ENCODE measurements around the gene C22orf39.

The C22orf39 gene

DNA sequence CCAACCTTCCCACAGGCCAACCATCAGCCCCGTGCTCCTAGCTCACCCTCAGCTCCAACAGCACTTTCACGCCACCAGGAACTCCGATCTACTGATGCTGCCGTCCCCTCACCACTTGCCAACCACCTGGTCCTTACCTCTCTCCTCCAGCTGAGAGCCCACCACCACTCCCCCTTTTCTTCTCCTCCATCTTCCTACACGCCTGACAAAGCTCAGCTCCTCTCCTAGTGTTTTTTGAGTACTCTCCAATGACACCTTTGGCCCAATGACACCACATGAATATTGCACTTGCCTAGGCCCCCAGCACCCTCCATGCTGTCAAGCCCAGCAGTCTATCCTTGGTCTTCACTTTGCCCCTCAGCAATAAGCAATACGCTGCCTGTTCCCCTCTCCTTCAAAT, 46.6 kb downstream of the C22orf39 start:
- H3K36me3 ChIP-seq (ENCODE audit: control insufficient read depth in 1 of 2, insufficient read depth in 2 of 2, low read length in 2 of 2), result peaks cover 42 to 76% of the 10 kb centered on the region in 2 donors
- H3K27ac ChIP-seq (ENCODE audit: low read depth, low read length), result no peak overlapping the region
- no peak overlapping the region for H3K9ac ChIP-seq (ENCODE audit: low read depth in 1 of 2, low read length in 2 of 2)
- H3K9me3 ChIP-seq (ENCODE audit: control insufficient read depth in 1 of 2, low read length in 2 of 2), result no peaks in the 10 kb centered on the region
- H3K4me3 ChIP-seq (ENCODE audit: low read depth in 1 of 2, low read length in 2 of 2), result no peak overlapping the region
- no peaks in the 10 kb centered on the region for H3K27me3 ChIP-seq (ENCODE audit: control insufficient read depth in 1 of 2, insufficient read depth in 2 of 2, low read length in 2 of 2)
- no peaks in the 10 kb centered on the region for H3K4me1 ChIP-seq (ENCODE audit: control insufficient read depth in 1 of 2, insufficient read depth in 2 of 2, low read length in 2 of 2)

DNA sequence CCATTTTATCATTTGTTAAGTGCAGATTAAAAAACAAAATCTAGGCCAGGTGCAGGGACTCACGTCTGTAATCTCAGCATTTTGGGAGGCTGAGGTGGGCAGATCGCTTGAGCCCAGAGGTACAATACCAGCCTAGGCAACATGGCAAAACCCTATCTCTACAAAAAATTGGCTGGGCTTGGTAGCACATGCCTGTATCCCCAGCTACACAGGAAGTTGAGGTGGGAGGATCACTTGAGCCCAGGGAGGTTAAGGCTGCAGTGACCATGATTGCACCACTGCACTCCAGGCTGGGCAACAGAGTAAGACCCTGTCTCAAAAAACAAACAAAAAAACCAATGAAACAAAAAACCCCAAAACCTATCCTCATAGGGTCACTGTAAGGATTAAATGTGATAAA, 48.9 kb downstream of the C22orf39 start:
- Histone ChIP-seq H3K4me1 (ENCODE audit: control insufficient read depth in 1 of 2, insufficient read depth in 2 of 2, low read length in 2 of 2) (no peaks in the 10 kb centered on the region), H3K27ac (ENCODE audit: low read depth, low read length) (no peak overlapping the region), H3K9ac (ENCODE audit: low read depth in 1 of 2, low read length in 2 of 2) (no peak overlapping the region), H3K27me3 (ENCODE audit: control insufficient read depth in 1 of 2, insufficient read depth in 2 of 2, low read length in 2 of 2) (no peaks in the 10 kb centered on the region), H3K4me3 (ENCODE audit: low read depth in 1 of 2, low read length in 2 of 2) (no peak overlapping the region), H3K36me3 (ENCODE audit: control insufficient read depth in 1 of 2, insufficient read depth in 2 of 2, low read length in 2 of 2) (peaks cover 37 to 80% of the 10 kb centered on the region in 2 donors), H3K9me3 (ENCODE audit: control insufficient read depth in 1 of 2, low read length in 2 of 2) (no peaks in the 10 kb centered on the region)

DNA sequence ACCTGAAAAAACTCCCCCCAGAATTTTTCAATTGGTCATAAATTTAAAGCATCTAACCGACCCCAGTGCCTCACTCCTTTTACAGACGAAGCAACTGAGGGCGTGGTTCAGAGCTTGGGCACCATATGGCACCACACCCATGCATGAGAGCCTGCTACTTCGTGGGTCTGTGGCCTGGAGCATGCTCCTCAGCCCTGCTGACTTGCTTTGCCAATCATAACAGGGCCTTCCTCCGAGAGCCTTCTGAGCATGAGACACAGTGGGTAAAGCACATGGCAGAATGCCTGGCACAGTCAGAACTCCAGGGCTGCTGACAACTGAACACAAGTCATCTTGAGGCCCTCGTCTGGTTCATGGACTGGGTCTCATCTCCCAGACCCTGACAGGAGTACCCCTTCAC, 49.3 kb downstream of the C22orf39 start:
- H3K4me3 ChIP-seq (ENCODE audit: low read depth in 1 of 2, low read length in 2 of 2), result no peak overlapping the region
- no peaks in the 10 kb centered on the region for H3K27me3 ChIP-seq (ENCODE audit: control insufficient read depth in 1 of 2, insufficient read depth in 2 of 2, low read length in 2 of 2)
- no peak overlapping the region for H3K9ac ChIP-seq (ENCODE audit: low read depth in 1 of 2, low read length in 2 of 2)
- H3K27ac ChIP-seq (ENCODE audit: low read depth, low read length), result no peak overlapping the region
- peaks cover 38 to 83% of the 10 kb centered on the region in 2 donors for H3K36me3 ChIP-seq (ENCODE audit: control insufficient read depth in 1 of 2, insufficient read depth in 2 of 2, low read length in 2 of 2)
- H3K9me3 ChIP-seq (ENCODE audit: control insufficient read depth in 1 of 2, low read length in 2 of 2), result no peaks in the 10 kb centered on the region
- no peaks in the 10 kb centered on the region for H3K4me1 ChIP-seq (ENCODE audit: control insufficient read depth in 1 of 2, insufficient read depth in 2 of 2, low read length in 2 of 2)

DNA sequence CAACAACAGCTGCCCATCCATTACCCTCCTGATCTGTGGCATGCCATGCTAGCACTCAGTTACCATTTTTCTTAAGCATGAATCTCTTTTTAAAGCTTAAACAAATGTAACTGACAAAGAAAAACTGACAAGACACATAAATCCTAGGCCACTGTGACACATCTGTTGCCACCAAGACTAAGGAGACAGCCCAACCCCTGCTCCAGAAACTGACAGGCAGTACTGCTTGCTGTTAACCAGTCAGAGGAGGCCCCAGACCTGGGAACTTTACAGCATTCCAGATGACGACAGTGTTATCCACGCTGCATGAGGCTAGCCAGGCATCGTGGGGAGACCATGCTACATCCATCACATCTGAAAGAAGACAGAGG, 49.8 kb downstream of the C22orf39 start:
- no peak overlapping the region for H3K4me3 ChIP-seq (ENCODE audit: low read depth in 1 of 2, low read length in 2 of 2)
- no peaks in the 10 kb centered on the region for H3K4me1 ChIP-seq (ENCODE audit: control insufficient read depth in 1 of 2, insufficient read depth in 2 of 2, low read length in 2 of 2)
- no peak overlapping the region for H3K27ac ChIP-seq (ENCODE audit: low read depth, low read length)
- peaks cover 41 to 87% of the 10 kb centered on the region in 2 donors for H3K36me3 ChIP-seq (ENCODE audit: control insufficient read depth in 1 of 2, insufficient read depth in 2 of 2, low read length in 2 of 2)
- H3K9ac ChIP-seq (ENCODE audit: low read depth in 1 of 2, low read length in 2 of 2), result no peak overlapping the region
- H3K9me3 ChIP-seq (ENCODE audit: control insufficient read depth in 1 of 2, low read length in 2 of 2), result no peaks in the 10 kb centered on the region
- no peaks in the 10 kb centered on the region for H3K27me3 ChIP-seq (ENCODE audit: control insufficient read depth in 1 of 2, insufficient read depth in 2 of 2, low read length in 2 of 2)

DNA sequence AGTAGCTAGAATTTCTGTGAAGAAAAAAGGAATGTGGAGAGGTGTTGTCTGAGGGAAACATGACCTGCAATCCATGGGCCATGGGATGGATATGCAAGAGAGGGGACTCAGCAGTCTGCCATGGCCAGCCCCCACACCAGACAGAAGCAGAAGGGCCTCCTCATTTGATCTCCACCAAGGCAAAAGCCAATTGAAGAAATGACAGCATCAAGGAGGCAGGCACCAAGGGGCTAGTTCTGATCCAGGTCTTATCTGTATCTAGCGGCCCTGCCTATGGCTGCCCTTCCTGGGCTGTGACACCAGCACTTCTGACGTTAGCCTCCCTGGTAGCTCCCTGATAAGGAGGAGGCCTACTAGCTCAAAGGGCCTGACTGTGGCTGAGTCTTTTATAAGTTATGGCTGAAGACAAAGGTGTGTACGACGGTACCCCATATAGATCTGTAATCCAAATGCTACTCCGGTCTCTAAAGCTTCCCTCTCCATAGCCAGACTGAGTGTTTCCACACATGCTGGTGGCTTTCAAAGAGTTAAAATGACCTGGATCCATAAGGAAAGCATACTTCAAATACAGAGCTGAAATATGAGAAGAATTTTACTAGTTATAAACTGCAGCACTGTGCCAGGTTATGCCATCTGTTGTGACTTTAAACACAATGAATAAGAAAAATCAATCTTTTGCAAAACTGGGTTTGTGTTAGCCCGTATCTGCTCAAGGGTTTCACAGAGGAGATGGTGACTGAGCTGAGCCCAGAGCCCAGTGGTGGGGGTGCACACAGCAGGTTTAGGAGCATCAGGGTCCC, 50.4 kb downstream of the C22orf39 start:
- Histone ChIP-seq H3K9ac (ENCODE audit: low read depth in 1 of 2, low read length in 2 of 2) (no peak overlapping the region), H3K4me3 (ENCODE audit: low read depth in 1 of 2, low read length in 2 of 2) (no peak overlapping the region), H3K27me3 (ENCODE audit: control insufficient read depth in 1 of 2, insufficient read depth in 2 of 2, low read length in 2 of 2) (no peaks in the 10 kb centered on the region), H3K4me1 (ENCODE audit: control insufficient read depth in 1 of 2, insufficient read depth in 2 of 2, low read length in 2 of 2) (no peaks in the 10 kb centered on the region), H3K27ac (ENCODE audit: low read depth, low read length) (no peak overlapping the region), H3K36me3 (ENCODE audit: control insufficient read depth in 1 of 2, insufficient read depth in 2 of 2, low read length in 2 of 2) (peaks cover 46 to 92% of the 10 kb centered on the region in 2 donors), H3K9me3 (ENCODE audit: control insufficient read depth in 1 of 2, low read length in 2 of 2) (no peaks in the 10 kb centered on the region)

DNA sequence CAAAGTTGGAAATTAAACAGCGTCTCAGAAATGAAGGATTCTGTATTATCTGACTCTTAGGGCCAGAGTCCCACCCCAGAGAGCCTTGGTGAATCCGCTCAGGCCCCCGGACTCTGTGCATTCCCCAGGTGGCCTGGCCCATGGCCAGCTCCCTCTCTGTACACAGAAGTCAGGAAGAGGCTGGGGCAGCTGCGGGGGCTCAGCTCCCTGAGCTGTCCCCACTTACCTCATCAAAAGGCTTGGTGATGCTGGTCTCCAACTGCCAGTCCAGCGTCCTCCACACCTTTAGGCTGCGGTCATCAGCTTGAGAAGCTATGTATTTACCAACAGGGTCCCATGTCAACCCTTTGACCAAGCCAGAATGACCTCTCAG, 51.0 kb downstream of the C22orf39 start:
- Histone ChIP-seq H3K27ac (ENCODE audit: low read depth, low read length) (no peak overlapping the region), H3K9ac (ENCODE audit: low read depth in 1 of 2, low read length in 2 of 2) (no peak overlapping the region), H3K4me1 (ENCODE audit: control insufficient read depth in 1 of 2, insufficient read depth in 2 of 2, low read length in 2 of 2) (no peaks in the 10 kb centered on the region), H3K36me3 (ENCODE audit: control insufficient read depth in 1 of 2, insufficient read depth in 2 of 2, low read length in 2 of 2) (peaks cover 52 to 93% of the 10 kb centered on the region in 2 donors), H3K4me3 (ENCODE audit: low read depth in 1 of 2, low read length in 2 of 2) (no peak overlapping the region), H3K27me3 (ENCODE audit: control insufficient read depth in 1 of 2, insufficient read depth in 2 of 2, low read length in 2 of 2) (no peaks in the 10 kb centered on the region), H3K9me3 (ENCODE audit: control insufficient read depth in 1 of 2, low read length in 2 of 2) (no peaks in the 10 kb centered on the region)

DNA sequence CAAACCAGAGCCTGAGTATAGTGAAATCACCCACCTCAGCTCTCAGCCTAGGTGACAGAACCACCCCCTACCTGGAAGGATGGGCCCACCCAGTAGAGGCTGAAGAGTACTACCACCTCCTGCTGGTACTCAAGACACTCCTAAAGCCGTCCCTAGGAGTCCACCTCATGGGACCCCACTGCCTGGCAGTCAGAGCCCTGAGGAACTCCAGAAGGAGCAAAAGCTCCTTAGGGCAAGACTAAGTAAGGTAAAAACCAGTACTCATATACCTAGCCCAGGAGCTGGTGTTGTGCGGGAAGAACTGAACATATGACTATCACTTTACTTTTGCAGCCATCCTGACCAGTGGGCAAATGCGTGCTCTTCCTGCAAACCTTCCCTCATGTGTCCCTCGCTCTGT, 52.2 kb downstream of the C22orf39 start:
- H3K36me3 ChIP-seq (ENCODE audit: control insufficient read depth in 1 of 2, insufficient read depth in 2 of 2, low read length in 2 of 2), result peaks cover 58 to 91% of the 10 kb centered on the region in 2 donors
- no peak overlapping the region for H3K27ac ChIP-seq (ENCODE audit: low read depth, low read length)
- H3K9me3 ChIP-seq (ENCODE audit: control insufficient read depth in 1 of 2, low read length in 2 of 2), result no peaks in the 10 kb centered on the region
- no peak overlapping the region for H3K9ac ChIP-seq (ENCODE audit: low read depth in 1 of 2, low read length in 2 of 2)
- H3K27me3 ChIP-seq (ENCODE audit: control insufficient read depth in 1 of 2, insufficient read depth in 2 of 2, low read length in 2 of 2), result no peaks in the 10 kb centered on the region
- no peaks in the 10 kb centered on the region for H3K4me1 ChIP-seq (ENCODE audit: control insufficient read depth in 1 of 2, insufficient read depth in 2 of 2, low read length in 2 of 2)
- H3K4me3 ChIP-seq (ENCODE audit: low read depth in 1 of 2, low read length in 2 of 2), result no peak overlapping the region

DNA sequence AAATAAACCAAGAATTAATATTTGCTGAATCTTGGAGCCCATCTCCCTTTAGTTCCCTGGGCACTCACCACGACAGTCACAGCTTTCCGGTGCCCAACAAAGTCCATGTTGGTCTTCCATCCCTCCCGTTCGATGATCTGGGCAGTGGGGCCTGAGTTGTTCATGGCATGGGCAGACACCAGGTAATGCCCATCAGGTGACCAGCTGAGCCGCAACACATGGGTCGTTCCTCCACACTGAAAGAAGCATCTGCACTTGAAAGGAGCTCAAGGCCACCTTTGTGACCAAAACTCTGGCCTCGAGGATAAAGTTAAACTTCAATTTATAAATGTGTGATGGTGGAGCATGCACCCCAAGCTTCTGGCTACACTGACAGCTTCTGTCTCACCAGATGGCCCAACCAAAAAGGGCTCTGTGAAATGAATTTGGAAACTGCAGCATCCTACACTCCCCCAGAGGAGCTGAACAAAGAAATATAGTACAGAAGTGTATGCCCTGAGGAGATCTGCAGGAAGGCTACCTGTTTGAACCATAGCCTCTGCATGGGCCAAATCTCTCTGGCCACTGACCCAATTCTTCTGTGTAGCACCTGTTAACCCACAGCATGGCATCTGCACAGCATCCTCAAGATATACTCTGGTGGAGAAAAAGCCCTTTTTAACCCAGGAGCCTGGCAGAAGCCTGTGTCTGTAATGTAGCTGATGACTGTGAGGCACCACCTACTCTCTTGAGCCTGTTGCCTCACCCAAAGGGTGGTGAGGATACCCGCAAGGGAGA, 53.0 kb downstream of the C22orf39 start:
- Histone ChIP-seq H3K27me3 (ENCODE audit: control insufficient read depth in 1 of 2, insufficient read depth in 2 of 2, low read length in 2 of 2) (no peaks in the 10 kb centered on the region), H3K36me3 (ENCODE audit: control insufficient read depth in 1 of 2, insufficient read depth in 2 of 2, low read length in 2 of 2) (peaks cover 62 to 92% of the 10 kb centered on the region in 2 donors), H3K9ac (ENCODE audit: low read depth in 1 of 2, low read length in 2 of 2) (no peak overlapping the region), H3K27ac (ENCODE audit: low read depth, low read length) (no peak overlapping the region), H3K9me3 (ENCODE audit: control insufficient read depth in 1 of 2, low read length in 2 of 2) (no peaks in the 10 kb centered on the region), H3K4me3 (ENCODE audit: low read depth in 1 of 2, low read length in 2 of 2) (no peak overlapping the region), H3K4me1 (ENCODE audit: control insufficient read depth in 1 of 2, insufficient read depth in 2 of 2, low read length in 2 of 2) (no peaks in the 10 kb centered on the region)

DNA sequence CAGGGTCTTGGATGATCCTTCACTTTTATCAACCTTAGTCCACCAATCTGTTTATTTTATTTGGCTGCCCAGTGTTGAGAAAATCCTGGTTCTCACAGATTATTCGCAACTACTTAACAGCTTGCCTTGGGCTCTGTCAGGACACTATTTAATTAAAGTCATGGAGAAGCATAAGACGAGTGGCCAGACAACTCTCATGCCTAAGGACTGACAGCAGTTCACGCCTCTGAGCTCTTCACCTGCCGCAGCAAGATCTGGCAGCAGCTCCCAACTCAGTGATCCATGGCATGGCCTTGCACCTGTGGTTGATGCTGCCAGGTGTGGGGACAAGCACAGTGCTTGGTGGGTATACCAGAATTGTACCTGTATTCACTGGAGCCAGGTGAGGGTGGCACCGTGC, 53.8 kb downstream of the C22orf39 start:
- Histone ChIP-seq H3K4me1 (ENCODE audit: control insufficient read depth in 1 of 2, insufficient read depth in 2 of 2, low read length in 2 of 2) (no peaks in the 10 kb centered on the region), H3K4me3 (ENCODE audit: low read depth in 1 of 2, low read length in 2 of 2) (no peak overlapping the region), H3K27ac (ENCODE audit: low read depth, low read length) (no peak overlapping the region), H3K9me3 (ENCODE audit: control insufficient read depth in 1 of 2, low read length in 2 of 2) (no peaks in the 10 kb centered on the region), H3K9ac (ENCODE audit: low read depth in 1 of 2, low read length in 2 of 2) (no peak overlapping the region), H3K27me3 (ENCODE audit: control insufficient read depth in 1 of 2, insufficient read depth in 2 of 2, low read length in 2 of 2) (no peaks in the 10 kb centered on the region), H3K36me3 (ENCODE audit: control insufficient read depth in 1 of 2, insufficient read depth in 2 of 2, low read length in 2 of 2) (peaks cover 65 to 93% of the 10 kb centered on the region in 2 donors)

Measured in duodenal mucosa (tissue), 2 donors.